GM12865 (cell line): ENCODE measurements around the gene DEF6.

Experiments
- DNase-seq: peaks from one replicate; pipeline ENCODE4 v3.0.0; 2010; ENCODE audit warnings: low read depth
- H3K4me3 ChIP-seq: 2 replicates; pipeline ENCODE4 v1.5.1; 2011; ENCODE audit warnings: mild to moderate bottlenecking, low read depth, low read length, control low read depth
- TF ChIP-seq, protein P1 (sequence below): IDR thresholded peaks from 2 replicates; pipeline ENCODE4 v1.5.1; 2011; ENCODE audit warnings: low read length, control low read depth, low read depth, inconsistent platforms; ENCODE audit not compliant: insufficient read depth; ENCODE audit errors: missing control alignments

Gene DEF6

DNA sequence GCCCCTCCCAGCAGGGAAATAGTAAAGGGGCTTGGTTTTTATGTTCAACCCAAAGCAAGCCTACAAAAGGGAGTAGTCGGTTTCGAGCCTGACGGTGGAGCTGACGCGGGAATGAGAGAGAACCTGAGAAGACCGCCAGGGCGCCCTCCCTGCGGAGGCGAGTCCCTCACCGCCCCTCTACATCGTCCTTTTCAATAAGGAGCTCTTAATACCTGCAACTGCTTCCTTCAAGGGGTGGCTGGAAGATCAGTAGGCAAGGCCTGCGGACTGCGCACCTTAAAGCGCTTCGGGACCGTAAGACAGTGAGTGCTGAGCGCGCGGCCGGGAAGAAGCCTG lies 38.8 kb upstream of the DEF6 start:
- no peak for DNase-seq
- TF ChIP-seq, protein P1, sequence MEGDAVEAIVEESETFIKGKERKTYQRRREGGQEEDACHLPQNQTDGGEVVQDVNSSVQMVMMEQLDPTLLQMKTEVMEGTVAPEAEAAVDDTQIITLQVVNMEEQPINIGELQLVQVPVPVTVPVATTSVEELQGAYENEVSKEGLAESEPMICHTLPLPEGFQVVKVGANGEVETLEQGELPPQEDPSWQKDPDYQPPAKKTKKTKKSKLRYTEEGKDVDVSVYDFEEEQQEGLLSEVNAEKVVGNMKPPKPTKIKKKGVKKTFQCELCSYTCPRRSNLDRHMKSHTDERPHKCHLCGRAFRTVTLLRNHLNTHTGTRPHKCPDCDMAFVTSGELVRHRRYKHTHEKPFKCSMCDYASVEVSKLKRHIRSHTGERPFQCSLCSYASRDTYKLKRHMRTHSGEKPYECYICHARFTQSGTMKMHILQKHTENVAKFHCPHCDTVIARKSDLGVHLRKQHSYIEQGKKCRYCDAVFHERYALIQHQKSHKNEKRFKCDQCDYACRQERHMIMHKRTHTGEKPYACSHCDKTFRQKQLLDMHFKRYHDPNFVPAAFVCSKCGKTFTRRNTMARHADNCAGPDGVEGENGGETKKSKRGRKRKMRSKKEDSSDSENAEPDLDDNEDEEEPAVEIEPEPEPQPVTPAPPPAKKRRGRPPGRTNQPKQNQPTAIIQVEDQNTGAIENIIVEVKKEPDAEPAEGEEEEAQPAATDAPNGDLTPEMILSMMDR: no peak
- peak overlapping the region; percentile 79 for H3K4me3 ChIP-seq

DNA sequence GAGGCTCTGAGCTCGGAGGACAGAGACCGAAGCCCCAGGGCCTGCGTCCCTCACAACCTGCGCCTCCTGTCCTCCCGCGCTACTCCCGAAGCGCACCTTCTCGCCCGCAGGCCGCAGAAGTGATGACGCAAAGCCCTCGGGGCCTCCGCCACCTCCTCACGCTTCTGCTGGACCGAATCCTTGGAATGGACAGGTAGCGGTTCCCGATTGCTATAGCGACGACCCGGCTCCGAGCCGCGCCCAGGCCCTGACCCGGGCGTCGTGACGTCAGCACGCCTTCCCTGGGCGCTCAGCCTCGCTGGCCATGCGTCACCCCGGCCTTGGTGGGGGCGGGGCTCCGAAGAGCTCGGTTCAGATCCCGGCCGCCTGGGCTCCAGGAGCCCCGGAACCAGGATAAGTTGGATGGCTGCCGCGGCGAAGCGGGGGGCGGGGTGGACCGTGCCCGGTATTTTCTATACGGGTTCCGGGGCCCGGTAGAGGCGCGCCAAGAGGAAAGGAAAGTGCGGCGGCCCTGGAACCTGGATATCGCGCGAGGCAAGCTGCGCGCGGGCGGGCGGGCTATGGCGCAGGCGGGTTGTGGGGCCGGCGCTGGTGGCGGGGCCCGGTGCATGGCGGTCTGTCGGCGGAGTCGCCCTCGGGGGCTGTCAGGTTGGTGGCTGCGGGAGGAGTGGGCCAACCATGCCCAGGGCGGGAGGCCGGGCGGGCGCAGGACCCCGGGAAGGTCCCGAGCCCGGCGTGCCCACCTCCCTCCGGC lies 38.2 kb upstream of the DEF6 start, which contains the start of gene ZNF76:
TSS of gene ZNF76 (plus strand) at position 542 of the 754 bp plus-strand sequence. CDS start 21,417 bp downstream, outside the sequence.
- peak within 1 kb of the TSS; percentile 79 for H3K4me3 ChIP-seq
- peak; percentile 98 for DNase-seq
- TF ChIP-seq, protein P1: no peak

GRCh38 chr6:35259948-35260590 lies 37.5 kb upstream of the DEF6 start:
- H3K4me3 ChIP-seq: peak overlapping the region; percentile 79
- peak; percentile 92 for DNase-seq
- TF ChIP-seq, protein P1: no peak

- DNase-seq: no peak
- TF ChIP-seq, protein P1: no peak
- H3K4me3 ChIP-seq: peak overlapping the region; percentile 79
Measured at GRCh38 chr6:35260591-35261570, 36.7 kb upstream of the DEF6 start.

GRCh38 chr6:35262596-35262995 lies 35.0 kb upstream of the DEF6 start:
- no peak for DNase-seq
- H3K4me3 ChIP-seq: no peak overlapping the region
- TF ChIP-seq, protein P1: no peak

GRCh38 chr6:35264550-35265274 lies 32.9 kb upstream of the DEF6 start:
- no peak overlapping the region; the same call in 1 of the 2 replicates for H3K4me3 ChIP-seq
- TF ChIP-seq, protein P1: no peak
- peak; percentile 19 for DNase-seq
